ENCODE data around the gene ADGRL1.
"Not testable (repeated sequence)": the region's sequence is repeated elsewhere in the genome, so short reads cannot be mapped to it uniquely, and the experiment has no call there.

Gene ADGRL1

DNA sequence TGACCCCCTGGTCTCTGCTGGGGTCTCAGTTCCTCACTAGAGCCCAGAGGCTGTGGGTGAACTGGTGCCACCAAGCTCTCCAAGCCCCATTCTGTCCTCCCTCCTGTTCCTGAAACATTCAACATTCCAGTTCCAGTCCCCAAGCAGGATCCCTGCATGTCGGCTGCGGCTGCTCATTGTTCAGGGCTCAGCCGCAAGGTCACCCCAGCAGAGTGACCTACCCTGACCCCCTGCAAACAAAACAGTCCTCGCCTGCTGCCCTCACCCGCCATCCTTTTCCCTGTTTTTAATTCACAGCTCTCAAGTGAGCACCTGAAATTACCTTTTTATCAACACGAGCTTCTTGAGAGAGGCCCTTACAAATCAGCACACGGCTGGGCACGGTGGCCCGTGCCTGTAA lies 19.3 kb downstream of the ADGRL1 start:
- DNase-seq: not testable (repeated sequence)

DNA sequence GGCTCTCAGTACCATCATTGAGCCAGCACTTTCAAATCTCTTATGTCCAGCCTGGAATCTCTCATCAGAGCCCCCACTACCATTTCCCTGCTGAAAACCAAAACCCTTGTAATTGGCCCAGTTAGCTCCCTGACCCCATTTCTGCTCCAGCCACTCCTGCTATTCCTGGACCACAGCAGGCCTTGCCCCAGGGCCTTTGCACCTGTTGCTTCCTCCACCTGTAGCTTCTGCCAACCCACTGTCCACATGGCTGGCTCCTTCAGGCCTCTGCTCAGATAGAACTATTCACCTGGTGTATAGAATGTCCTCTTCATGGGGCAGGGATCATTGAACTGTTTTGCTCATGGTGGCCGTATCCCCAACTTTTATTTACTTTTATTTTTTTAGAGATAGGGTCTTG lies 20.3 kb downstream of the ADGRL1 start:
- DNase-seq: not testable (repeated sequence)

- DNase-seq: no peak
Observed at GRCh38 chr19:14185158-14185557, 20.8 kb downstream of the ADGRL1 start.

GRCh38 chr19:14183741-14184350 lies 22.1 kb downstream of the ADGRL1 start:
- DNase-seq: no peak

- no peak for DNase-seq
Observed at GRCh38 chr19:14182476-14182875, 23.5 kb downstream of the ADGRL1 start.

GRCh38 chr19:14181906-14182305 lies 24.1 kb downstream of the ADGRL1 start:
- DNase-seq: no peak

- not testable (repeated sequence) for DNase-seq
Observed at GRCh38 chr19:14181199-14181598, 24.8 kb downstream of the ADGRL1 start.

- DNase-seq: no peak
Observed at GRCh38 chr19:14177496-14178074, 28.4 kb downstream of the ADGRL1 start.

- DNase-seq: no peak
Observed at GRCh38 chr19:14175351-14175792, 30.6 kb downstream of the ADGRL1 start.

GRCh38 chr19:14174883-14175282 lies 31.1 kb downstream of the ADGRL1 start:
- DNase-seq: no peak

- no peak for DNase-seq
Observed at GRCh38 chr19:14168993-14169392, 37.0 kb downstream of the ADGRL1 start.

- no peak for DNase-seq
Observed at GRCh38 chr19:14168259-14168972, 37.6 kb downstream of the ADGRL1 start.

DNA sequence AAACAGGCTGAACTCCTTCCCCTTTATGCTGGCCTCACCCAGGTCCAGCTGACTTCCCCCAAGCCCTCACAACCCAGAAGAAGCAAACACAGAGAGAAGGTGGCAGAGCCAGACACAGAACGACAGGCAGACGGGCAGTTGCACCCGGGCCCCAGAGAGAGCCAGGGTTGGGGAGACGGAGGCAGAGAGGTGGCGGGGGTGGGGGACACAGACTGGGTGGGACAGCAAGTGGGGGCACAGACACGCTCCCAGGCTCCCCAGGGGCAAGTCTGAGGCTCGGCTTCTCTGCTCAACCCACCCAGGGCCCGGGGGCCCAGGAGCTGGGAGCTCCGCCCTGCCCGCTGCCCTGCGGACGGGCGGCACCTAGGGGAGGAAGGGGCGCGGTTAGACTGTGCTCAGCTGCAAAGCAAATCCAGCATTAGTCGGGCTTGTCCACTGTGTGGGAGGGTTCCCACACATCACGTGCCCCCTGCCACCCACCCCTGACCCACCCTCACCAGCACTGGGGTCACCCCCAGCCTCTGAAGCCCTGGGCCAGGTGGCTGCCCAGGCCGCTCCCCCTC lies 38.3 kb downstream of the ADGRL1 start:
- DNase-seq: no peak

- no peak for DNase-seq
Observed at GRCh38 chr19:14166999-14167575, 38.9 kb downstream of the ADGRL1 start.

DNA sequence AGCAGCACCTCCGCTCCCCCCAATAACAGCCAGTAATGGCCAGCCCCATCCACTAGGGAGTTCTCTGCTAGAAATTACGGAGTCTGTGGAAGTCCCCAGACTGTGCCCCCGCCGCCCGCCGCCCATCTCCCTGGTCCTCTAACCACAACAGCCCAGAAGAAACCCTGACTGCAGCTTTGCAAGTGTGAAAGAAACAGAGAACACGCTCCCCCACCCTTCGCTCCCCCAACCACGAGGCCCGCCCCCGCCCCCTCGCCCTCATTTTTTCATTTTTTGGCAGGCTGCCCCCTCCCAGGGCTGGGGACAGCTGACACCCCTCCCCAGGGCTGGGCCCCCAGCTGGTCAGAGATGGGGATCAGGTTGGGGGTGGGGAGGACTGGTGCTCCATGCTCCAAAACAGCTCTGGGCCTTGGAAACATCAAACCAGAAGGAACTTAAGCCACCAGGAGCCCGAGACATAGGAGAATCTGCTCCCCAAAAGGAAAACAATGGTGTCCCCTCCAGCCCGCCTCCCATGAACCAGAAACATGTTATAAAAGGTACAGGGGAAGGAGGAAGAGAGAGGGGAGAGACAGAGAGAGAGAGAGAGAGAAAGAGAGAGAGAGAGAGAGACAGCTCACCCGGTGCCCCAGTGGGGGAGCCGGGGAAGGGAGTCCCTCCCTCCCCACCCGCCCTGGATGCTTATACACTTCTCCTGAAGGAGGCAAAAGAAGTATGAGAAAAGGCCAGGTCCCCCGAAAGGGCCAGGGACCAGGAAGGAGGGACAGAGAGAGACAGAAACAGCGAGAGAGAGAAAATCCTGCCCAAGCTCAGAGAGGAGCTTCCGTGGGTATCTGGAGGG lies 39.8 kb downstream of the ADGRL1 start:
- DNase-seq: no peak

DNA sequence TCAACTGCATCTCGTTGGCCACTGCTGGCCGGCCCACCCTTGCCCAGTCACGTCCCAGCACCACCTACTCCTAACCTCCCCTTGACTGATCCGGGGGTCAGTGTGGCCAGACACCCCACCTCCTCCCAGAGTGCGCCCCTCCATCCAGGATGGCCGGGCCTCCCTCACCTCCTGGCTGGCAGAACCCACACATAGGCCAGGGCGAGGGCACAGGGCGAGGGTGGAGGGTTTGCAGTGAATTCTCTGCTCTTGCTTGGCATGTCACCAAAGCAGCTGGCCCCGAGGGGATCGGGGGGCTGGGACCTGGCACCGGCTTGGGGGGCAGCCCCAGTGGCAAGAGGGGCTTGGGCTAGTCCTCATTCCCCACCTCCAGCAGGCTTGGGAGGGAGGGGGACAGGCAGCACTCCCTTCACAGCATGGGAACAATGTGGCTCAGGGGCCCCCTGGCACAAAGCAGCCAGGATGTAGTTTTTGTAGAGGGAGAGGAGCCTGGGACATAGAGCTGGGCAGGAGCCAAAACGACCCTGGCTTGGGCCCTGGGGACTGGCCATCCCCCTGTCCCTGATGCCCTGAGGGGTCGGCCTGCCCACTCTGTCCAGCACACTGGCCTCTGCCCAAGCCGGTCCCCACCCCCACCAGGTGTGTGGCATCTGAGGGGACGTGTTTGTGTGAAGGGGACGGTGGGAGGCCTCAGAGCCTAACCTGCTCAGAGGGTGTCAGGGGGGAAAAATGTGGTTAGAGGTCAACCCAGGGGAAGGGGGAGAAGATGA lies 41.1 kb downstream of the ADGRL1 start:
- no peak for DNase-seq

- DNase-seq: no peak
Observed at GRCh38 chr19:14164082-14164481, 41.9 kb downstream of the ADGRL1 start.

- DNase-seq: no peak
Observed at GRCh38 chr19:14162871-14163297, 43.1 kb downstream of the ADGRL1 start.

GRCh38 chr19:14161305-14161704 lies 44.7 kb downstream of the ADGRL1 start:
- no peak for DNase-seq

- DNase-seq: no peak
Observed at GRCh38 chr19:14160017-14160703, 45.8 kb downstream of the ADGRL1 start.

DNA sequence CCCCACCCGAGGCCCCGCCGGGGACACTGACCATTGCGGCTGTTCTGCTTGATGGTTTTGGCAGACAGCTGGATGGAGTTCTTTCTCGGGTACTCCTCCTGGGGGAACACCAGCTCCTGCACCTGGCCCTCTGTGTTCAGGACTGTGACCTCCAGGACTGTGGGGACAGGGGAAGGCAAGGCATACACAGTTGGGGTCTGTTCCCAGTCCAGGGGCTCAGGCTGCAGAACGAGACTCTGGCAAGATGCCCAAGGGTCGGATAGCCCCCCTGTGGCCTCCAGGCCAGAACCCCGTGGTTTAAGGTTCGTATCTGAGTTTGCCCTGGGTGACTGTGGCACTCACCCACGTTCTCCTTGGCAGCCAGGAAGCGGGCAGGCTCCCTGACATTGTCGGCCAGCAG lies 46.9 kb downstream of the ADGRL1 start:
- no peak for DNase-seq
